Natural killer cell (primary cell): ENCODE results near the gene DHX34. TPM values are rescaled to one million over a fixed set of nuclear protein-coding genes. Genes with fewer than 3 reads are reported as not detected.

Experiments
- ATAC-seq, 3 donors: fragments of 150-1000 bp in 2 of 3; fragments of 200-7000 bp in 1 of 3; cut with Tn5 transposase; 1 replicate in 1 of 3; 2 replicates in 2 of 3; pipeline ENCODE4 v1.10.0; 2021; ENCODE audit warnings: mild to moderate bottlenecking in 2 of 3, moderate library complexity in 2 of 3
- DNase-seq, 2 donors: peaks; one replicate each; pipeline versions ENCODE4 v3.0.0 to v3.0.0-alpha.2; 2013 to 2021; ENCODE audit warnings: mixed read lengths in 1 of 2
- H3K27ac ChIP-seq: one replicate; pipeline ENCODE4 v1.5.1; 2013; ENCODE audit warnings: mild to moderate bottlenecking, low read length
- H3K27me3 ChIP-seq: one replicate; pipeline ENCODE4 v1.6.1; 2013; ENCODE audit warnings: low read length; ENCODE audit not compliant: control insufficient read depth, insufficient read depth
- H3K36me3 ChIP-seq: one replicate; pipeline ENCODE4 v1.6.1; 2013; ENCODE audit warnings: low read length; ENCODE audit not compliant: control insufficient read depth, insufficient read depth
- H3K4me1 ChIP-seq: one replicate; pipeline ENCODE4 v1.6.1; 2013; ENCODE audit warnings: low read length; ENCODE audit not compliant: control insufficient read depth, insufficient read depth
- H3K4me3 ChIP-seq: one replicate; pipeline ENCODE4 v1.5.1; 2013; ENCODE audit warnings: low read length
- H3K9me3 ChIP-seq: one replicate; pipeline ENCODE4 v1.6.1; 2013; ENCODE audit warnings: low read length; ENCODE audit not compliant: control insufficient read depth, insufficient read depth
- H3K27ac Mint-ChIP-seq, 2 donors: one replicate each; pipeline ENCODE4 v1.8.0; 2022; ENCODE audit warnings: mild to moderate bottlenecking in 2 of 2, mixed read lengths in 2 of 2, moderate library complexity in 1 of 2
- H3K27me3 Mint-ChIP-seq, 2 donors: one replicate each; pipeline ENCODE4 v1.8.0; 2022; ENCODE audit warnings: low read depth in 2 of 2, mixed read lengths in 2 of 2
- H3K36me3 Mint-ChIP-seq: one replicate; pipeline ENCODE4 v1.8.0; 2022; ENCODE audit warnings: mixed read lengths
- H3K4me1 Mint-ChIP-seq, 2 donors: one replicate each; pipeline ENCODE4 v1.8.0; 2022; ENCODE audit warnings: mixed read lengths in 2 of 2
- H3K4me3 Mint-ChIP-seq: one replicate; pipeline ENCODE4 v1.8.0; 2022; ENCODE audit warnings: mild to moderate bottlenecking, moderate library complexity, mixed read lengths
- H3K9me3 Mint-ChIP-seq, 2 donors: one replicate each; pipeline ENCODE4 v1.8.0; 2022; ENCODE audit warnings: mixed read lengths in 2 of 2
- WGBS: methylation state at CpG from one replicate; pipeline ENCODE4 v1.1.7; 2013; ENCODE audit warnings: missing lambda C conversion rate; ENCODE audit not compliant: insufficient coverage; 5-methylcytosine and 5-hydroxymethylcytosine counted together
- intact Hi-C: fragments of 100-400 bp; cut with micrococcal nuclease; formaldehyde crosslinking; loops from one replicate; pipeline ENCODE4 v1.14.2; 2022
- total RNA-seq, 4 donors: library from RNA; stranded (reverse); fragments of 120-200 nt in 1 of 4; gene quantifications; one replicate each; pipeline versions ENCODE4 v1.2.3 to v1.2.4, GENCODE V29; 2013 to 2022
- TF ChIP-seq, protein P1 (sequence below): fragments of 200-600 bp; IDR thresholded peaks from one replicate; pipeline ENCODE4 v1.8.0; 2022; ENCODE audit warnings: antibody characterized with exemption

Gene DHX34
- total RNA-seq, 3 donors from 2014 or later (not counting 1 experiment from before 2014, with no cell fraction given), result 19.8 to 25.9 (median 20.0) TPM

DNA sequence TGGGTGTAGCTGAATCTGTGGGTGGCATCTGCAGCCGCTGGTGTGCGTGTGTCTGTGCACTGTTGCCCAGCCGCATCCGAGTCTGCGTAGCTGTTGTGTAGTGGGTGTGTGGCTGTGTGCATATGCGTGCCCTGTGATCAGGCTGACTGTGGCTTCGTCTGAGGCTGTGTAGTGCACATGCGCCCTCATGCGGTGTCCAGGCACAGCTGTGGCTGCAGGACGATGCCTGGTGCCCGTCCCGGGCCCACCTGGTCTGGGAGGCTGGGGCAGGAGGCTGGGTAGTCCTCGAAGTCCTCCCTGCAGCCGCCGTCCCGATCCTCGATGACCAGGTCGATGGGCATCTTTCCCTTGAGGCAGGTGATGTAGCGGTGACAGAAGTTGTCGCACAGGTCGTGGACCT is 65.4 kb downstream of the DHX34 start:
- H3K27me3 ChIP-seq, result peaks cover 28% of the 10 kb centered on the region

DNA sequence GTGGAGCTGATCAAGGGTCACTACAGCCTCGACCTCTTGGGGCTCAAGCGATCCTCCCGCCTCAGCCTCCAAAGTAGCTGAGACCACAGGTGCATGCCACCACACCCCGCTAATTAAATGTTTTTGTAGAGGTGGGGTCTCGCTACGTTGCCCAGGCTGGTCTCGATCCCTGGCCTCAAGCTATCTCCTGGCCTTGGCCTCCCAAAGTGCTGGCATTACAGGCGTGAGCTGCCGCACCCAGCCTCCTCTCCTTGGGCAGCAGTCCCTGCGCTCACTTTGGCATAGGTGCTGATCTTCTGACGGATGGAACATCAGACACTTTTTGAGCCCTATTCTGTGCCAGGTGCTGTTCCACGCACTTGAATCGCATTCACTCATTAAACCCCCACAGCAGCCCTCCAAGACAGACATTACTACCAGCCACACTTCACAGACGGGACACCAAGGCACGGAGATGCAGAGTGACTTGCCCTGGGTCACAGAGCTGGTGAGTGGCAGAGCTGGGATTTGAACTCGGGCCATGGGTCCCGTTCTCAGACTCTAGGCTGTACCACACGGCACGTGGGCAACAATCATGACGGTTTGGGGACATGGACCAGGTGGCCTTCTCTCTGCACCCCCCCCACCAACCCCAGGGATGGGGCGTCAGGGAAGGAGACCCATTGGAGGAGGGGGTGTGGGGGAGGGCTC is 67.0 kb downstream of the DHX34 start:
- TF ChIP-seq, protein P1, sequence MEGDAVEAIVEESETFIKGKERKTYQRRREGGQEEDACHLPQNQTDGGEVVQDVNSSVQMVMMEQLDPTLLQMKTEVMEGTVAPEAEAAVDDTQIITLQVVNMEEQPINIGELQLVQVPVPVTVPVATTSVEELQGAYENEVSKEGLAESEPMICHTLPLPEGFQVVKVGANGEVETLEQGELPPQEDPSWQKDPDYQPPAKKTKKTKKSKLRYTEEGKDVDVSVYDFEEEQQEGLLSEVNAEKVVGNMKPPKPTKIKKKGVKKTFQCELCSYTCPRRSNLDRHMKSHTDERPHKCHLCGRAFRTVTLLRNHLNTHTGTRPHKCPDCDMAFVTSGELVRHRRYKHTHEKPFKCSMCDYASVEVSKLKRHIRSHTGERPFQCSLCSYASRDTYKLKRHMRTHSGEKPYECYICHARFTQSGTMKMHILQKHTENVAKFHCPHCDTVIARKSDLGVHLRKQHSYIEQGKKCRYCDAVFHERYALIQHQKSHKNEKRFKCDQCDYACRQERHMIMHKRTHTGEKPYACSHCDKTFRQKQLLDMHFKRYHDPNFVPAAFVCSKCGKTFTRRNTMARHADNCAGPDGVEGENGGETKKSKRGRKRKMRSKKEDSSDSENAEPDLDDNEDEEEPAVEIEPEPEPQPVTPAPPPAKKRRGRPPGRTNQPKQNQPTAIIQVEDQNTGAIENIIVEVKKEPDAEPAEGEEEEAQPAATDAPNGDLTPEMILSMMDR, result no peak
- H3K27ac ChIP-seq, result no peak overlapping the region
- intact Hi-C loops, result no loop called here

More for the DNA sequence above, 65.4 kb downstream of the DHX34 start:
- Mint-ChIP-seq H3K9me3 (no peaks in the 10 kb centered on the region), H3K4me1 (peaks cover 0 to 27% of the 10 kb centered on the region in 2 donors), H3K27me3 (peaks cover 39 to 49% of the 10 kb centered on the region in 2 donors), H3K27ac (no peak overlapping the region), H3K4me3 (no peak overlapping the region), H3K36me3 (no peaks in the 10 kb centered on the region)
- ATAC-seq, result peak in 1 of 3 donors; percentile 35
- intact Hi-C loops, result no loop called here
- Histone ChIP-seq H3K36me3 (no peaks in the 10 kb centered on the region), H3K27ac (no peak overlapping the region), H3K9me3 (no peaks in the 10 kb centered on the region), H3K4me3 (no peak overlapping the region), H3K4me1 (peaks cover 8% of the 10 kb centered on the region)
- no peak for DNase-seq
- 72% methylated on average over 21 of the region's 21 CpGs for WGBS
- TF ChIP-seq, protein P1, result no peak

DNA sequence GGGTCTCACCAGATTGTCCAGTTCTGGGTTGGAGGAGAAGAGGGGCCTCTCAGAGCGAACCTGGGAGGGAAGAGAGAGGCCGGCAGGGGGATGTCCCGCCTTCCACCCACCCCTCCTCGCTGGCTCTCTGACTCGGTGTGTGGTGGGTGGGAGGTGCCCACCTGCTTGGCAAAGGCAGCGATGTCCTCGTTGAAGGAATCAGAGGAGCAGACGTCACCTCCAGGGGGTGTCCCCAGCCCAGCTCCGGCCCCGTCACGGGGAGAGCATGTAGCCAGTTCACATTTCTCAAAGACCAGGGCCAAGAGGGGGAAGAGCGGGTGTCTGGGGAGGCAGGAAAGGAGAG is 67.5 kb downstream of the DHX34 start:
- DNase-seq (no peak), ATAC-seq (no peak)
- peaks cover 51 to 68% of the 10 kb centered on the region in 2 donors for H3K27me3 Mint-ChIP-seq
- Histone ChIP-seq H3K27ac (no peak overlapping the region), H3K4me3 (no peak overlapping the region), H3K9me3 (no peaks in the 10 kb centered on the region), H3K36me3 (no peaks in the 10 kb centered on the region), H3K4me1 (peaks cover 11% of the 10 kb centered on the region), H3K27me3 (peaks cover 47% of the 10 kb centered on the region)
- H3K9me3 Mint-ChIP-seq, result no peaks in the 10 kb centered on the region
- intact Hi-C loops, result no loop called here
- 39% methylated on average over 12 of the region's 12 CpGs for WGBS
- H3K36me3 Mint-ChIP-seq, result no peaks in the 10 kb centered on the region
- H3K27ac Mint-ChIP-seq, result no peak overlapping the region
- TF ChIP-seq, protein P1, result no peak
- H3K4me1 Mint-ChIP-seq, result peaks cover 9 to 45% of the 10 kb centered on the region in 2 donors
- no peak overlapping the region for H3K4me3 Mint-ChIP-seq

More for the DNA sequence above, 67.0 kb downstream of the DHX34 start:
- no peak for DNase-seq
- H3K9me3 ChIP-seq, result no peaks in the 10 kb centered on the region
- H3K4me1 Mint-ChIP-seq, result peaks cover 5 to 41% of the 10 kb centered on the region in 2 donors
- H3K27me3 ChIP-seq, result peaks cover 42% of the 10 kb centered on the region
- peaks cover 46 to 63% of the 10 kb centered on the region in 2 donors for H3K27me3 Mint-ChIP-seq
- H3K4me3 Mint-ChIP-seq, result no peak overlapping the region
- peaks cover 11% of the 10 kb centered on the region for H3K4me1 ChIP-seq
- ATAC-seq, result no peak
- H3K27ac Mint-ChIP-seq, result no peak overlapping the region
- no peak overlapping the region for H3K4me3 ChIP-seq
- H3K9me3 Mint-ChIP-seq, result no peaks in the 10 kb centered on the region
- H3K36me3 Mint-ChIP-seq, result no peaks in the 10 kb centered on the region
- H3K36me3 ChIP-seq, result no peaks in the 10 kb centered on the region
- 87% methylated on average over 17 of the region's 21 CpGs for WGBS
